H9 (cell line): ENCODE measurements around the gene CDH4. TPM values are rescaled to one million over a fixed set of nuclear protein-coding genes. Genes with fewer than 3 reads are reported as not detected.

ENCODE experiments used
- DNase-seq: peaks from one replicate; pipeline ENCODE4 v3.0.0-alpha.2; 2017
- H2AFZ ChIP-seq: one replicate; pipeline ENCODE4 v1.6.1; 2013; ENCODE audit warnings: mild to moderate bottlenecking, low read length, control low read depth, moderate library complexity
- H2AK5ac ChIP-seq: 2 replicates; pipeline ENCODE4 v1.6.1; 2013; ENCODE audit warnings: low read length, control low read depth, mixed read lengths; ENCODE audit not compliant: insufficient read length
- H2BK120ac ChIP-seq: one replicate; pipeline ENCODE4 v1.6.1; 2013; ENCODE audit warnings: low read depth, mild to moderate bottlenecking, low read length, control low read depth, inconsistent platforms; ENCODE audit not compliant: poor library complexity, severe bottlenecking
- H2BK12ac ChIP-seq: 2 replicates; pipeline ENCODE4 v1.6.1; 2013; ENCODE audit warnings: low read length, control low read depth, mixed read lengths, low read depth; ENCODE audit not compliant: insufficient read length
- H2BK15ac ChIP-seq: 2 replicates; pipeline ENCODE4 v1.6.1; 2013; ENCODE audit warnings: low read depth, low read length, control low read depth
- H2BK20ac ChIP-seq: one replicate; pipeline ENCODE4 v1.6.1; 2013; ENCODE audit warnings: low read depth, mild to moderate bottlenecking, low read length, control low read depth, inconsistent platforms; ENCODE audit not compliant: poor library complexity, severe bottlenecking
- H2BK5ac ChIP-seq: 2 replicates; pipeline ENCODE4 v1.6.1; 2013; ENCODE audit warnings: low read length, control low read depth, mixed read lengths; ENCODE audit not compliant: insufficient read length
- H3K14ac ChIP-seq: 2 replicates; pipeline ENCODE4 v1.6.1; 2013; ENCODE audit warnings: low read length, control low read depth; ENCODE audit not compliant: insufficient read depth
- H3K18ac ChIP-seq: 2 replicates; pipeline ENCODE4 v1.6.1; 2013; ENCODE audit warnings: low read depth, mild to moderate bottlenecking, mixed read lengths, low read length, control low read depth; ENCODE audit not compliant: insufficient read length
- H3K23ac ChIP-seq: 2 replicates; pipeline ENCODE4 v1.6.1; 2013; ENCODE audit warnings: low read length, control low read depth, mixed read lengths, low read depth; ENCODE audit not compliant: insufficient read length
- H3K23me2 ChIP-seq: 2 replicates; pipeline ENCODE4 v1.6.1; 2013; ENCODE audit warnings: low read depth, mild to moderate bottlenecking, mixed read lengths, low read length, control low read depth; ENCODE audit not compliant: insufficient read length, poor library complexity, severe bottlenecking
- H3K27ac ChIP-seq: 2 replicates; pipeline ENCODE4 v1.5.1; 2013; ENCODE audit warnings: low read length, control low read depth, mixed read lengths, low read depth; ENCODE audit not compliant: insufficient read length
- H3K27me3 ChIP-seq: 2 replicates; pipeline ENCODE4 v1.6.1; 2013; ENCODE audit warnings: low read length, control low read depth, inconsistent platforms; ENCODE audit not compliant: insufficient read depth
- H3K4ac ChIP-seq: 2 replicates; pipeline ENCODE4 v1.6.1; 2013; ENCODE audit warnings: low read depth, mild to moderate bottlenecking, control low read depth, inconsistent platforms, low read length, moderate library complexity
- H3K4me1 ChIP-seq: 2 replicates; pipeline ENCODE4 v1.6.1; 2013; ENCODE audit warnings: low read length, control low read depth, inconsistent platforms; ENCODE audit not compliant: insufficient read depth
- H3K4me2 ChIP-seq: 2 replicates; pipeline ENCODE4 v1.6.1; 2013; ENCODE audit warnings: low read length, control low read depth, mixed read lengths; ENCODE audit not compliant: insufficient read length, insufficient read depth
- H3K56ac ChIP-seq: 2 replicates; pipeline ENCODE4 v1.6.1; 2013; ENCODE audit warnings: low read depth, mild to moderate bottlenecking, mixed read lengths, low read length, control low read depth; ENCODE audit not compliant: insufficient read length
- H3K79me1 ChIP-seq: 2 replicates; pipeline ENCODE4 v1.6.1; 2013; ENCODE audit warnings: low read depth, mild to moderate bottlenecking, moderate library complexity, low read length, control low read depth, inconsistent platforms; ENCODE audit not compliant: insufficient read depth, poor library complexity, severe bottlenecking
- H3K79me2 ChIP-seq: 2 replicates; pipeline ENCODE4 v1.6.1; 2013; ENCODE audit warnings: low read length, control low read depth, inconsistent platforms; ENCODE audit not compliant: insufficient read depth
- H3K9ac ChIP-seq: 2 replicates; pipeline ENCODE4 v1.6.1; 2013; ENCODE audit warnings: low read length, control low read depth, mixed read lengths; ENCODE audit not compliant: insufficient read length; ENCODE audit errors: extremely low read depth
- H3K9me3 ChIP-seq: one replicate; pipeline ENCODE4 v1.6.1; 2013; ENCODE audit warnings: low read depth, low read length, inconsistent platforms; ENCODE audit not compliant: control insufficient read depth
- H3T11ph ChIP-seq: one replicate; pipeline ENCODE4 v1.6.1; 2013; ENCODE audit warnings: mild to moderate bottlenecking, low read length, control low read depth, inconsistent platforms
- H4K20me1 ChIP-seq: one replicate; pipeline ENCODE4 v1.6.1; 2013; ENCODE audit not compliant: control insufficient read depth, insufficient read length, insufficient read depth
- H4K5ac ChIP-seq: 2 replicates; pipeline ENCODE4 v1.6.1; 2013; ENCODE audit warnings: low read depth, mild to moderate bottlenecking, mixed read lengths, low read length, control low read depth; ENCODE audit not compliant: insufficient read length
- H4K8ac ChIP-seq: replicated peaks from 2 replicates; pipeline ENCODE4 v1.6.1; 2013; ENCODE audit warnings: low read length, control low read depth, mixed read lengths, low read depth; ENCODE audit not compliant: insufficient read length
- H4K91ac ChIP-seq: 2 replicates; pipeline ENCODE4 v1.6.1; 2013; ENCODE audit warnings: low read depth, mild to moderate bottlenecking, moderate library complexity, mixed read lengths, low read length, control low read depth; ENCODE audit not compliant: insufficient read length
- H3K27ac Mint-ChIP-seq, 3 experiments: 2 replicates in 2 of 3; 3 replicates in 1 of 3; pipeline ENCODE4 v1.8.0; 2020 to 2021; ENCODE audit warnings: mixed read lengths in 3 of 3, mild to moderate bottlenecking in 1 of 3, moderate library complexity in 1 of 3
- H3K27me3 Mint-ChIP-seq: 2 replicates; pipeline ENCODE4 v1.8.0; 2021; ENCODE audit warnings: low read depth, mild to moderate bottlenecking, moderate library complexity, mixed read lengths
- H3K36me3 Mint-ChIP-seq, 3 experiments: 2 replicates in 2 of 3; 3 replicates in 1 of 3; pipeline ENCODE4 v1.8.0; 2020 to 2021; ENCODE audit warnings: low read depth in 3 of 3, mixed read lengths in 3 of 3; ENCODE audit not compliant: insufficient read depth in 1 of 3
- H3K4me1 Mint-ChIP-seq, 2 experiments: 2 replicates each; pipeline ENCODE4 v1.8.0; 2020; ENCODE audit warnings: mixed read lengths in 2 of 2
- H3K4me3 Mint-ChIP-seq, 2 experiments: 2 replicates in 1 of 2; 3 replicates in 1 of 2; pipeline ENCODE4 v1.8.0; 2020 to 2021; ENCODE audit warnings: mild to moderate bottlenecking in 2 of 2, mixed read lengths in 2 of 2, moderate library complexity in 1 of 2
- H3K9me3 Mint-ChIP-seq, 2 experiments: 2 replicates in 1 of 2; 3 replicates in 1 of 2; pipeline ENCODE4 v1.8.0; 2020; ENCODE audit warnings: mild to moderate bottlenecking in 2 of 2, mixed read lengths in 2 of 2, moderate library complexity in 1 of 2
- WGBS: extraction: QIAGEN DNeasy Blood & Tissue Kit; methylation state at CpG from one replicate; pipeline ENCODE4 v1.1.7; 2013; ENCODE audit warnings: missing lambda C conversion rate, low lambda C conversion rate, mixed read lengths; ENCODE audit not compliant: insufficient read length; ENCODE audit errors: extremely low coverage; 5-methylcytosine and 5-hydroxymethylcytosine counted together
- total RNA-seq: library from RNA; stranded (reverse); gene quantifications from 2 replicates; pipeline ENCODE4 v1.2.1, GENCODE V29; 2021
- TF ChIP-seq, protein P1 (sequence below): fragments of 200-600 bp; sonication (generic); conservative IDR thresholded peaks from 3 replicates; pipeline ENCODE4 v1.8.0; 2021; ENCODE audit warnings: antibody characterized with exemption, mild to moderate bottlenecking

Gene CDH4
- total RNA-seq, 1 experiment from 2014 or later = 3.0 TPM

DNA sequence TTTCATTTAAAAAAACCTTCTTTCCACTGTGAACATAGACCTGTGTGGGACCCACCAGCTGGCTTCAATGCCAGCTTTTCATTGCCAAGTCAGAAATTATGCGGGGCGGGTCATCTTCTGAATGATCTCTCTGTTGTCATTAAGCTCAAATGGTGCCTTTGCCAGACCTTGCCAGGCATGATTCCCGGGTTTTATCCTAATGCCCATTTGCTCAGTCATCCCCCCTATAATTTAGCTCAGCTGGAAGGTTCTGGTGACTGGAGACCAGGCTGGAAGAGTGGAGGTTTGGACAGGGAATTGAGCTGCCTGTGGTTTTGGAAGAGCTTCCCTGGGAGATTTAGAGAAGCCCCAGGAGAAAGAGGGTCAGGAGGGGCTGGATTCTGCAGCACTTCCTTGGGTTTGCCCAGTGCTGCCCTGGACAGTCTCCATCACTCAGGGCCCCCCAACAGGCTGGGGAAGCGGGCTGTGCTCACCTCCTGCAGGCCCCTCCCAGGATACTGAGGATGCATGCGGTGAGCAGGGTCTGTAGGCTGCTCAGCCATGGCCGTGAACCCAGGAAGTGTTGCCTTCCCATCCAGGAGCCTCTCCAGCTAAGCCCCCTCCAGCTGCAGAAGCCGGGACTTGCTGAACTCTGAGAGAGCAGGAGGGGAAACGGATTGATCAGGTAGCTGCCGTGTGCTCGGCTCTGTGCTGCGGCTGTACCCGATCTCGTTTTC lies 273.0 kb downstream of the CDH4 start:
- Histone ChIP-seq H2AK5ac (no peak overlapping the region), H2AFZ (no peak overlapping the region), H4K91ac (no peak overlapping the region), H3K23me2 (no peaks in the 10 kb centered on the region), H3K27ac (no peak overlapping the region), H2BK15ac (no peak overlapping the region), H4K5ac (no peak overlapping the region), H3K79me2 (no peaks in the 10 kb centered on the region), H3K18ac (no peak overlapping the region), H3K4ac (no peak overlapping the region), H3T11ph (no peak overlapping the region), H3K79me1 (no peaks in the 10 kb centered on the region), H4K20me1 (no peaks in the 10 kb centered on the region), H3K27me3 (peaks cover 2% of the 10 kb centered on the region; the same call in 1 of the 2 replicates), H3K4me2 (no peak overlapping the region), H2BK120ac (no peak overlapping the region), H3K14ac (no peak overlapping the region), H4K8ac (no peak overlapping the region), H3K56ac (no peak overlapping the region), H3K23ac (no peak overlapping the region), H3K4me1 (no peaks in the 10 kb centered on the region), H2BK5ac (no peak overlapping the region), H2BK20ac (no peak overlapping the region), H3K9me3 (no peaks in the 10 kb centered on the region), H2BK12ac (no peak overlapping the region), H3K9ac (no peak overlapping the region)
- Mint-ChIP-seq H3K4me1 (peaks cover 20 to 25% of the 10 kb centered on the region in 2 experiments), H3K27ac (peak overlapping the region in 1 of 3 experiments; percentile 44; a peak in 1 of 7 replicates), H3K27me3 (peaks cover 28% of the 10 kb centered on the region), H3K9me3 (no peaks in the 10 kb centered on the region; a peak in 1 of 5 replicates), H3K4me3 (no peak overlapping the region), H3K36me3 (no peaks in the 10 kb centered on the region; a peak in 1 of 7 replicates)
- no CpG with 5 or more reads among the region's 13 CpGs for WGBS
- TF ChIP-seq, protein P1, sequence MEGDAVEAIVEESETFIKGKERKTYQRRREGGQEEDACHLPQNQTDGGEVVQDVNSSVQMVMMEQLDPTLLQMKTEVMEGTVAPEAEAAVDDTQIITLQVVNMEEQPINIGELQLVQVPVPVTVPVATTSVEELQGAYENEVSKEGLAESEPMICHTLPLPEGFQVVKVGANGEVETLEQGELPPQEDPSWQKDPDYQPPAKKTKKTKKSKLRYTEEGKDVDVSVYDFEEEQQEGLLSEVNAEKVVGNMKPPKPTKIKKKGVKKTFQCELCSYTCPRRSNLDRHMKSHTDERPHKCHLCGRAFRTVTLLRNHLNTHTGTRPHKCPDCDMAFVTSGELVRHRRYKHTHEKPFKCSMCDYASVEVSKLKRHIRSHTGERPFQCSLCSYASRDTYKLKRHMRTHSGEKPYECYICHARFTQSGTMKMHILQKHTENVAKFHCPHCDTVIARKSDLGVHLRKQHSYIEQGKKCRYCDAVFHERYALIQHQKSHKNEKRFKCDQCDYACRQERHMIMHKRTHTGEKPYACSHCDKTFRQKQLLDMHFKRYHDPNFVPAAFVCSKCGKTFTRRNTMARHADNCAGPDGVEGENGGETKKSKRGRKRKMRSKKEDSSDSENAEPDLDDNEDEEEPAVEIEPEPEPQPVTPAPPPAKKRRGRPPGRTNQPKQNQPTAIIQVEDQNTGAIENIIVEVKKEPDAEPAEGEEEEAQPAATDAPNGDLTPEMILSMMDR = no peak
- DNase-seq = no peak
